Mesenchymal stem cell (in vitro differentiated cells and primary cell): ENCODE measurements around the gene NCL.
A peak's percentile ranks its signal among the peaks of the same experiment; 100 is the strongest.

ENCODE experiments used
- DNase-seq: peaks from one replicate; pipeline ENCODE4 v3.0.0-alpha.2; 2013
- H2AFZ ChIP-seq: one replicate; pipeline ENCODE4 v1.6.1; 2013; ENCODE audit warnings: low read depth, mild to moderate bottlenecking, control low read depth, inconsistent platforms, low read length, moderate library complexity
- H2AK5ac ChIP-seq: 2 replicates; pipeline ENCODE4 v1.6.1; 2013; ENCODE audit warnings: low read length, moderate library complexity, mild to moderate bottlenecking, inconsistent platforms; ENCODE audit not compliant: severe bottlenecking
- H2BK120ac ChIP-seq: one replicate; pipeline ENCODE4 v1.6.1; 2013; ENCODE audit warnings: low read depth, mild to moderate bottlenecking, inconsistent platforms, low read length, moderate library complexity
- H2BK12ac ChIP-seq, 2 experiments: one replicate each; pipeline ENCODE4 v1.6.1; 2013; ENCODE audit warnings: inconsistent platforms in 2 of 2, low read length in 2 of 2, mild to moderate bottlenecking in 2 of 2, moderate library complexity in 2 of 2, control low read depth in 1 of 2
- H2BK15ac ChIP-seq: one replicate; pipeline ENCODE4 v1.6.1; 2013; ENCODE audit warnings: mild to moderate bottlenecking, low read depth, inconsistent platforms; ENCODE audit not compliant: poor library complexity, severe bottlenecking
- H2BK5ac ChIP-seq: 2 replicates; pipeline ENCODE4 v1.6.1; 2013; ENCODE audit warnings: low read depth, mild to moderate bottlenecking, low read length, control low read depth, inconsistent platforms; ENCODE audit not compliant: poor library complexity, severe bottlenecking
- H3K14ac ChIP-seq, 2 experiments: one replicate each; pipeline ENCODE4 v1.6.1; 2013; ENCODE audit warnings: inconsistent platforms in 2 of 2, low read length in 2 of 2, control low read depth in 1 of 2, mild to moderate bottlenecking in 1 of 2, moderate library complexity in 1 of 2
- H3K18ac ChIP-seq, 2 experiments: one replicate each; pipeline ENCODE4 v1.6.1; 2013; ENCODE audit warnings: inconsistent platforms in 2 of 2, low read length in 2 of 2, control low read depth in 1 of 2, low read depth in 1 of 2, mild to moderate bottlenecking in 1 of 2
- H3K23ac ChIP-seq, 2 experiments: one replicate each; pipeline ENCODE4 v1.6.1; 2013; ENCODE audit warnings: inconsistent platforms in 2 of 2, low read length in 2 of 2, mild to moderate bottlenecking in 2 of 2, moderate library complexity in 2 of 2, control low read depth in 1 of 2
- H3K27ac ChIP-seq: 2 replicates; pipeline ENCODE4 v1.5.1; 2013; ENCODE audit warnings: mild to moderate bottlenecking, moderate library complexity, low read length, control low read depth, inconsistent platforms; ENCODE audit not compliant: poor library complexity, severe bottlenecking
- H3K27me3 ChIP-seq, 2 experiments: 2 replicates each; pipeline versions ENCODE4 v1.6.1 to v1.7.0; 2013; ENCODE audit warnings: low read length in 2 of 2, mild to moderate bottlenecking in 2 of 2, moderate library complexity in 2 of 2, control low read depth in 1 of 2, inconsistent platforms in 1 of 2; ENCODE audit not compliant: control insufficient read depth in 1 of 2, insufficient read depth in 1 of 2
- H3K36me3 ChIP-seq, 2 experiments: 2 replicates each; pipeline versions ENCODE4 v1.6.1 to v1.7.0; 2013; ENCODE audit warnings: low read length in 2 of 2, control low read depth in 1 of 2, inconsistent platforms in 1 of 2, low read depth in 1 of 2, mild to moderate bottlenecking in 1 of 2; ENCODE audit not compliant: insufficient read depth in 2 of 2, control insufficient read depth in 1 of 2
- H3K4ac ChIP-seq, 2 experiments: one replicate each; pipeline ENCODE4 v1.6.1; 2013; ENCODE audit warnings: inconsistent platforms in 2 of 2, low read length in 2 of 2, mild to moderate bottlenecking in 2 of 2, moderate library complexity in 2 of 2, control low read depth in 1 of 2, low read depth in 1 of 2
- H3K4me1 ChIP-seq: 2 replicates; pipeline ENCODE4 v1.6.1; 2013; ENCODE audit warnings: low read depth, low read length, control low read depth; ENCODE audit not compliant: control insufficient read depth, insufficient read depth
- H3K4me2 ChIP-seq: 2 replicates; pipeline ENCODE4 v1.6.1; 2013; ENCODE audit warnings: low read length, mild to moderate bottlenecking, inconsistent platforms; ENCODE audit not compliant: poor library complexity, severe bottlenecking
- H3K4me3 ChIP-seq, 2 experiments: 2 replicates each; pipeline versions ENCODE4 v1.5.1 to v1.7.0; 2013; ENCODE audit warnings: low read length in 2 of 2, mild to moderate bottlenecking in 2 of 2, control low read depth in 1 of 2, low read depth in 1 of 2; ENCODE audit not compliant: insufficient read depth in 1 of 2
- H3K79me1 ChIP-seq: replicated peaks from 2 replicates; pipeline ENCODE4 v1.6.1; 2013; ENCODE audit warnings: mild to moderate bottlenecking, control low read depth, low read length, inconsistent platforms; ENCODE audit not compliant: poor library complexity, severe bottlenecking
- H3K9ac ChIP-seq: 2 replicates; pipeline ENCODE4 v1.7.0; 2013; ENCODE audit warnings: mild to moderate bottlenecking, low read length, moderate library complexity
- H3K9me3 ChIP-seq: 2 replicates; pipeline ENCODE4 v1.7.0; 2013; ENCODE audit warnings: mild to moderate bottlenecking, low read length; ENCODE audit not compliant: control insufficient read depth
- H4K8ac ChIP-seq: one replicate; pipeline ENCODE4 v1.6.1; 2013; ENCODE audit warnings: inconsistent platforms, mild to moderate bottlenecking, low read length, moderate library complexity
- H4K91ac ChIP-seq: one replicate; pipeline ENCODE4 v1.6.1; 2013; ENCODE audit warnings: mild to moderate bottlenecking, low read length, inconsistent platforms
- WGBS: methylation state at CpG from one replicate; pipeline ENCODE4 v1.1.7; 2013; ENCODE audit warnings: mixed read lengths; 5-methylcytosine and 5-hydroxymethylcytosine counted together

NCL gene

DNA sequence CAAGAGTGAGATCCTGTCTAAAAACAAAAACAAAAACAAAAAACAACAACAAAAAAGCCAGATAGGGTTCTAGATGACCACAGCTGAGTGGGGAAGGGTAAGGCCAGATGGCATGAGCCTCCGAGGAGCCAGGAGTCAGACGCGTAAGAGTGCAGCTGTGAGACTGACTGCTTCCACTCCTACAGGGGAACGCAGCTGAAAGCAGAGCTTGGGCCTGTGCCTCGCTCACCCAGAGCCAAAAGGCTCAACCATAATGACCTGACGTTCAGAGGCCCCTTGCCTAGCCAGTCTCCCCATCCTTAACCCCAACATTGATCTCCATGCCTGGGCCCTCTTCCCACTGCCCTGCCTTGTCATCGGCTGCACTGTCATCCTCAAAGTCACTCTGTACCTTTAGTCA, 26.5 kb upstream of the NCL start:
- Histone ChIP-seq H4K8ac (no peak overlapping the region), H4K91ac (no peak overlapping the region), H3K79me1 (no peaks in the 10 kb centered on the region), H3K4me1 (no peaks in the 10 kb centered on the region), H3K36me3 (no peaks in the 10 kb centered on the region), H2AFZ (no peak overlapping the region), H3K18ac (no peak overlapping the region), H3K14ac (peak overlapping the region in 1 of 2 experiments; percentile 4), H3K4me3 (no peak overlapping the region), H2BK15ac (no peak overlapping the region), H3K27ac (no peak overlapping the region), H2AK5ac (no peak overlapping the region), H2BK120ac (no peak overlapping the region), H3K4ac (no peak overlapping the region), H3K23ac (no peak overlapping the region), H3K9me3 (no peaks in the 10 kb centered on the region), H2BK5ac (no peak overlapping the region), H3K9ac (no peak overlapping the region), H3K27me3 (no peaks in the 10 kb centered on the region), H2BK12ac (no peak overlapping the region), H3K4me2 (no peak overlapping the region)
- DNase-seq, result no peak
- WGBS, result 94% methylated on average over 7 of the region's 7 CpGs

DNA sequence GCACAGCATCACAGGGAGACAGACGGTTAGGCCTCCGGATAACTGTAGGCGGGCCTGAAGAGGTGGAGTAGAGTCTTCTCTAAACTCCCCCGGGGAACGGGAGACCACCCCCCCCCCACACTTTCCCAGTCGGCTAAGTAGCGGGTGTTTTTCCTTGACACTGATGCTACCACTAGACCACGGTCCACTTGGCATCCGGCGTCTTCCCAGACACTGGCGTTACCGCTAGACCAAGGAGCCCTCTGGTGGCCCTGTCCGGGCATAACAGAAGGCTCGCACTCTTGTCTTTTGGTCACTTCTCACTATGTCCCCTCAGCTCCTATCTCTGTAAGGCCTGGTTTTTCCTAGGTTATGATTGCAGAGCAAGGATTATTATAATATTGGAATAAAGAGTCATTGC, 25.7 kb upstream of the NCL start:
- H3K4me3 ChIP-seq, result no peak overlapping the region
- H4K91ac ChIP-seq, result no peak overlapping the region
- H3K36me3 ChIP-seq, result no peaks in the 10 kb centered on the region
- H3K9me3 ChIP-seq, result no peaks in the 10 kb centered on the region
- H3K27ac ChIP-seq, result no peak overlapping the region
- H4K8ac ChIP-seq, result no peak overlapping the region
- 85% methylated on average over 12 of the region's 14 CpGs for WGBS
- H3K14ac ChIP-seq, result no peak overlapping the region
- no peak overlapping the region for H3K4me2 ChIP-seq
- no peak overlapping the region for H3K4ac ChIP-seq
- no peak overlapping the region for H3K23ac ChIP-seq
- no peak overlapping the region for H2AFZ ChIP-seq
- no peak overlapping the region for H2AK5ac ChIP-seq
- H2BK15ac ChIP-seq, result no peak overlapping the region
- no peak overlapping the region for H3K9ac ChIP-seq
- H3K4me1 ChIP-seq, result no peaks in the 10 kb centered on the region
- H3K18ac ChIP-seq, result no peak overlapping the region
- no peaks in the 10 kb centered on the region for H3K79me1 ChIP-seq
- no peak for DNase-seq
- H2BK120ac ChIP-seq, result no peak overlapping the region
- no peak overlapping the region for H2BK5ac ChIP-seq
- H3K27me3 ChIP-seq, result no peaks in the 10 kb centered on the region
- no peak overlapping the region for H2BK12ac ChIP-seq

DNA sequence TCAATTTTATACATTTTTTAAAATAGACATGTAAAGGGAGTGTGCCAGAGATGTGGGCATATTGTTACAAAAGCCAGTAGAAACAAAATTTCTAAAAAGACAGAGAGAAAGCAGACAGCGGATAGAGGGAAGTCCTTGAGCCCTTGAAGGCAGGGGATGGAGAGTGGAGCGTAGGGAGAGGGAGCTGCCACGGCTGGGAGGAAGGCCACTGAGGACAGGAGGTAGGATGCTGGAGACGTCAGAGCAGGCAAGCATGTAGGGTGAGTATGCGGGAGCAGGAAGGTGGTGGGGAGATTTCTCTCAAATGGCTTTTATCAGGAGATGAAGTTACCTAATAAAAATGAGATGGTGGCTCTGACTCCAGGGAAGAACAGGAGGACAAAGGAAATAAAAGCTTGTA, 24.0 kb upstream of the NCL start:
- Histone ChIP-seq H3K9ac (no peak overlapping the region), H3K14ac (no peak overlapping the region), H2BK12ac (no peak overlapping the region), H3K79me1 (no peaks in the 10 kb centered on the region), H3K18ac (no peak overlapping the region), H3K4me3 (no peak overlapping the region), H3K4me2 (no peak overlapping the region), H3K9me3 (no peaks in the 10 kb centered on the region), H4K91ac (no peak overlapping the region), H2BK120ac (no peak overlapping the region), H3K36me3 (no peaks in the 10 kb centered on the region), H3K27me3 (no peaks in the 10 kb centered on the region), H2BK15ac (no peak overlapping the region), H4K8ac (no peak overlapping the region), H2AK5ac (no peak overlapping the region), H3K4ac (no peak overlapping the region), H3K27ac (no peak overlapping the region), H3K23ac (no peak overlapping the region), H3K4me1 (no peaks in the 10 kb centered on the region), H2BK5ac (no peak overlapping the region), H2AFZ (no peak overlapping the region)
- 96% methylated on average over 5 of the region's 5 CpGs for WGBS
- DNase-seq, result no peak

DNA sequence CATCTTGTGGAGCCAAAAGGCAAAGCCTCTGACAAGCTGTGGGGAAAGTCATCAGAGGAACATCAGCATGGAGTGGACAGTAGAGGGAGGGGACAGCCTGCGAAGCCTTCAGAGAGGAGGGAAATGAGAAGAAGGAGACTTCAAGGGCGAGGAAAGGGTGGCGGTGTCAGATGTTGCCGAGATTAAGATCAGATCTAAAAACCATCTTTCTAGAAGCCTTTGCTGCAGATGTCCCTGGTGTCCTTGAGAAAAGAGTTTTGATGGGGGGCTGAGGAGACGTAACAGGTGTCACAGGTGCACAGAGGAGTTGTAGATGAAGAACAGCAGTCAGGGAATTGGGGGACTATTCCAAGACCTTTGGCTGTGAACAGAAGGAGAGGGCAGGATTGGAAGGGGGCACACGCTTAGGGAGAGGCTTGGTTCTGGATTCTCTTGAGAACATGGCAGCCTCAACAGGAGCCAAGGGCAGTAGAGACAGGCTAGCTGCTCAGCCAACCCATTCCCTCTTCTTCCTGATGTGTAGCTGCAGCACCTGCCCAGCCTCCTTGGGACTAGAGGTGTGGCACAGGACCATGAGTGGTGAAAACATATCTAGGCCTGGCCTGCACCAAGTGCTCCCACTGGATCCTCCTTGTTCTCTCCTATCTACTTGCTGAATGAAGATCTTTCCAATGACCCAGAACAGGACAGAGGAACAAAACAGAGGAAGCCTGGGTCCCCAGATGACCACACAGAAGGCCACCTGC, 22.7 kb upstream of the NCL start:
- Histone ChIP-seq H2AK5ac (no peak overlapping the region), H2BK15ac (no peak overlapping the region), H2BK5ac (no peak overlapping the region), H3K9ac (no peak overlapping the region), H2AFZ (no peak overlapping the region), H2BK120ac (no peak overlapping the region), H3K4ac (no peak overlapping the region), H3K27me3 (no peaks in the 10 kb centered on the region), H4K91ac (no peak overlapping the region), H3K36me3 (no peaks in the 10 kb centered on the region), H4K8ac (no peak overlapping the region), H3K14ac (no peak overlapping the region), H3K18ac (no peak overlapping the region), H3K79me1 (no peaks in the 10 kb centered on the region), H3K4me3 (no peak overlapping the region), H3K27ac (no peak overlapping the region), H2BK12ac (no peak overlapping the region), H3K4me2 (no peak overlapping the region), H3K23ac (no peak overlapping the region), H3K9me3 (no peaks in the 10 kb centered on the region), H3K4me1 (peaks cover 4% of the 10 kb centered on the region)
- 93% methylated on average over 6 of the region's 6 CpGs for WGBS
- no peak for DNase-seq
